DMS 273 treated with DMSO at 0.1 percent for 48 hours (cell line): Measurements from ENCODE around the gene IL21R.

ENCODE experiments used
- DNase-seq: peaks from one replicate; lab custom pipeline; 2025; lab: John Stamatoyannopoulos, UW

The IL21R gene

GRCh38 chr16:27489421-27489820 is 87.4 kb downstream of the IL21R start:
- DNase-seq = no peak

GRCh38 chr16:27489906-27490305 is 87.9 kb downstream of the IL21R start:
- no peak for DNase-seq

- no peak for DNase-seq
Measured at GRCh38 chr16:27491894-27492587, 90.1 kb downstream of the IL21R start.

- no peak for DNase-seq
Measured at GRCh38 chr16:27492588-27492979, 90.6 kb downstream of the IL21R start.

GRCh38 chr16:27495191-27495590 is 93.2 kb downstream of the IL21R start:
- no peak for DNase-seq

- no peak for DNase-seq
Measured at GRCh38 chr16:27498031-27498825, 96.3 kb downstream of the IL21R start.

GRCh38 chr16:27498916-27499658 is 97.1 kb downstream of the IL21R start:
- no peak for DNase-seq

GRCh38 chr16:27499659-27500055 is 97.7 kb downstream of the IL21R start:
- no peak for DNase-seq

GRCh38 chr16:27500801-27501200 is 98.8 kb downstream of the IL21R start:
- DNase-seq = no peak
